IPS-18c (cell line): ENCODE data around the gene CTDP1.

Experiments
- H3K4me3 ChIP-seq: 2 replicates; pipeline ENCODE4 v1.7.0; 2013; ENCODE audit warnings: low read depth, mild to moderate bottlenecking, low read length, moderate library complexity; ENCODE audit not compliant: insufficient read depth
- H3K9me3 ChIP-seq: one replicate; pipeline ENCODE4 v1.6.1; 2013; ENCODE audit warnings: mild to moderate bottlenecking, low read length, moderate library complexity; ENCODE audit not compliant: control insufficient read depth, insufficient read depth

The CTDP1 gene

DNA sequence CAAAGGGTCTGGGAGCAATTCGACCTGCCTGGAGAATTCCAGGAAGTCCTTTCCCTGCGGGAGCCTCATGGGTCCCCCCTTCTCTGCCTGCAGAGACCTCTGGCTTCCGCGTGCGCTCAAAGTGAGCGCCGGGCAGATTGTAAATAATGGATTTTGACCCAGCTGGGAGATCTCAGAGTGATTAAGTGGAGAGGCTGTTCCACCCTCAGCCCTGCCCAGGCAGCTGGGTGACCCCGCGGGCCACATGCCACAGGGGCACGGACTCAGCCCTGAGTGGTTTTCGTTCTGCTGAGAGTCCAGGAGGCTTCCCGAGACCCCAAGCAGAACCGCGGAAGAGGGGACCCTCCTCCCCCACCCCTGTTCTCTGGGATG lies 119.4 kb downstream of the CTDP1 start:
- H3K4me3 ChIP-seq, result peak overlapping the region; percentile 56
- H3K9me3 ChIP-seq, result peaks cover 2% of the 10 kb centered on the region

- no peak overlapping the region for H3K4me3 ChIP-seq
- H3K9me3 ChIP-seq, result peaks cover 2% of the 10 kb centered on the region
Measured at GRCh38 chr18:79799619-79800370, 120.2 kb downstream of the CTDP1 start.

DNA sequence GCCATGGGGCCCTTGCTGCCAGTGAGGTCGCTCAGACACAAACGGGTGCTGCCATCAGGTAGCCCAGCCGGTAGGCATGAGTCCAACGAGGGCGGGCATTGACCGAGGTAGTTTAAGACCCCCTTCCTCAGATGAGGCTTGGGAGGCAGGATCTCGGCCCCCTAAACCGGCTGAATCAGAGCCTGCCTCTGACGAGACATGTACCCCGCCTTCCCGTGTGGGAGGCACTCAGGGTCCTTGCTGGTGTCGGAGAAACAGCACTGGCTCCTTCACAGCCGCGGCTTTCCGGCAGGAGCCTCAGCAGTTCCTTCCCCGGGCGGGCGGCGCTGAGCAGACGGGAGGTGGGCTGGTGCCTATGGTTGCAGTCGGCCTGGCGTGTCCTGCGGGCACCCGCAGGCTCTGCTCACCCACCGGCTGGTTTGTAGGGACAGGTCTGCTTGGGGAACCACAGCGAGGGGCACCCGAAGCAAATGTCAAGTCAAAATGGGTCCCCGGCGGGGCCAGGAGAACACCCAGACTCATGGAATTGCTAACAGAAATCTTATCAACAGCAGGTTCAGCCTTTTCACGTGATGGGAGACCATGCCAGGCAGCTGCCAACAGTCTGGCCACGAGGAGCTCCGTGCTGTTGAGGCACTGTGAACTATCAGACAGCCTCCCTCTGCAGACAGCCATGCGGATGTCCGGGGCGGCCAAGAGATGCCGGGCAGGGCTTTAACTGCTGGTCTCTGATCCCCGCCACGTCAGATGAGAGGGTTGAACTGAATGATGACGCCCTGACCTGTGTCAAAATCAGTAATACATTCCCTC lies 121.0 kb downstream of the CTDP1 start:
- Histone ChIP-seq H3K4me3 (no peak overlapping the region), H3K9me3 (peaks cover 2% of the 10 kb centered on the region)

DNA sequence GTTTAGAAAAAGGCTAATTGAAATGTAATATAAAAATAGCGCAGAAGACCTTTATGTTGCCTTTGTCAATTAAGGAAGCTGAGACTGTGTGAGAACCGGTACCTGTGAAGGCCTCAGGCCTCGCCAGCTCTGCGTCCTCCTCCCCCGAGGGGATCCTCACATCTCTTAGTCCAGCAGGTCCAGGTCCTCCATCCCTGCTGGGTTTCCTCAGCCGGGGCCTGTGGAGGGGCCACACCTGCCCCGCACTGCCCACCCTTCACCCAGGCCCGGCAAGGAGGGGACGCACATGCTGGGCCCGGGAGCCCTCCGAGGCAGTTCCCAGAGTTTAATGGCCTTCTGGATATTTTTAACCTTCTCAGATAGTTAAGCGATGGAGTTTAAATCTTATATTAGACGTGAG lies 121.6 kb downstream of the CTDP1 start:
- no peak overlapping the region for H3K4me3 ChIP-seq
- peaks cover 2% of the 10 kb centered on the region for H3K9me3 ChIP-seq

DNA sequence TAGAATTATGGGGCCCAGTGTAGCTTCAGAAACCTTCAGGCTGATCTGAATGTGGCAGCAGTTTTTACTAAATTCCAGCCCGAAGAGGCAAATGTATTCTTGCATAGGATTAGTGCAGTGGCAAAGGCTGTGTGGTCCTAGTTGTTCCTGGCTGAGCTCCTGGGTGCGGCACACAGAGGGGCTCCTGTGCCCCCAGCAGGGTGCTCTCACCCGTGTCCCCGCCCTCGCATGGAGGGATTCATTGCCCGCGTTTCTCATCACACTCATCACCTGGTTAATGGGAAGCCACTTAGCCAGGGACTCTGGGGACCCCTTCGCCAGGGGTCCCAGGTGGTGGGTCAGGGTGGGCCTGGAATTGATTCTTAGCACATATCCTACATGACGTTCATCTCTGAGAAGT lies 122.0 kb downstream of the CTDP1 start:
- no peak overlapping the region for H3K4me3 ChIP-seq
- H3K9me3 ChIP-seq, result peaks cover 2% of the 10 kb centered on the region

GRCh38 chr18:79802298-79802697 lies 122.7 kb downstream of the CTDP1 start:
- Histone ChIP-seq H3K4me3 (no peak overlapping the region), H3K9me3 (peaks cover 2% of the 10 kb centered on the region)

DNA sequence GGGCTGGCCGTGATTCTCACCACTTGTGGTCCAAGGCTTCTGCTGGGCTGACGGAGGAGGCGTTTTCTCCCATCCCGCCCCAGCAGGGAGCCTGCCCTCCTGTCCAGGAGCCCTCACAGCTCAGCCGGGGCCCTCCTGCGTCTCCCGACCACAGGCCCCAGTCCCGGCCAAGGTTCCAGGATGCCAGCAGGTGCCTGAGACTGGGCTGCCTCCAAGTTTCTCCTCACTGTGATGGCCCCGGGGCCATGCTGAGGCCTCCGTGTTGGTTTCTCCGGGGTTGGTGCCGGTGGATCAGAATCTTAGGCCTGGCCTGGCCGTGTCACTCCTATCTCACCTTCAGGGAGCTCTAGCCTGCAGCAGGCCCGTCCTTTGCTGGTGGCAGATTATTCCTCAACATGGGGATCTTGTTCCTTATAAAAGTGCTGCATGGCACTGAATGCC lies 124.0 kb downstream of the CTDP1 start:
- Histone ChIP-seq H3K4me3 (no peak overlapping the region), H3K9me3 (peaks cover 2% of the 10 kb centered on the region)
